HG03175 (cell line): ENCODE data around the gene SAFB2.

Experiments
- ATAC-seq: cut with Tn5 transposase; IDR thresholded peaks from one replicate; pipeline ENCODE4 v1.9.1; 2021; ENCODE audit warnings: mild to moderate bottlenecking, moderate library complexity; ENCODE audit not compliant: unreplicated experiment

The SAFB2 gene

DNA sequence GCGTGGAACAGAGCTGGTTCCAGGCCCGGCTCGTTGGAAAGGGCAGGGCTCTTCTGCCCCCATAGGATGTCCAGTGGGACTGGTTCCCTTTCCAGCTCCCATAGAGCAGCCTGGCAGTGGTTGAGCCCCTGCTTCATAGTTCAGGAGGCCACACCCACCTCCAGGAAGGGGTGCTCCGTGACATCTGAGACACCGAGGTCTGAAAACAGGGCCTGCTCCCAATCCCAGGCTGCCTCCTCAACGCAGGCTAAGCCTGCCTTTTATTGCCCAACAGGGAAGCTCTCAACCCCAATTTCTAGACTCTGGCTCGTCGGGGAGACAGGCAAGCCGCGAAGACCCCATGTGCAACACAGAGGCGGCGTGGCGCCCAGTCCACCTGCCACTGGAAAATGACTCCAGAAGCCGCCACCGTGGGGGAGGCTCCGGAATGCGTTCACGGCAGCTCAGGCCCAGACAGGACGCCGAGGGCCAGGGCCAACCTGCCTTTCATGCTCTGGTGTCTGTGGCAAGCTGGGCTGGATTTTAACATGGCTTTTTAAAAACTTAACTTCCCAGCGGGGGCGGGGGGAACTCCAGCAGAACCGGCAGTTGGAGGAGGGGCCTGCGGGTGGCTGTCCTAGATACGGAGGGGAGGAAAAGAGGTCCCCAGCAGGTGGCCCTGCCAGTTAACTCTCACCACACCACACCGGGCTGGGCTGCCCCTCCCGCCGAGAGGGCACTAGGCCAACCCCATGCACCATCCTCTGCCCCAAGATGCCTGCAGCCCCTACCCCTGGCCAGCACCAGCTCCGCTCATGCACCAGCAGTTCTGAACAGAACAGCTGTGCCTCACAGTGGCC, 36.9 kb downstream of the SAFB2 start:
- no peak for ATAC-seq

DNA sequence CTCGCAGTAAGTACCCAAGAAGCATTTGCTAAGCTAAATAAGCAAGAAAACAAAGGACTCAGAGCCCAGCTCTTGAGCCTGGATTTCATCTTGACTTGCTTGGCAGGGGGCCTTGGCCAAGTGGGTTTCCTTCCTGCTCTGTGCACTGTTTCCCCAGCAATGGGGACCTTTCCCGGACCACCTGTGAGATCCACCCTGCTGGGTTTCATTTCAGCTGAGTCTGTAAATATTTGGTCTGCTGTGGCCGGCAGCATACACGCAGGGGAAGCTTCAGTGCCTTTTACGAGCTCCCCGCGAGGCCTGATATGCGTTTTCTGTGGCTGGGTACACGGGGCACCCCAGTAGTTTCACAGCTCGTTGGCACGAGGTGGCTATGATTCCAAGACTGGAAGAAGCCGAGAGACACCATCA, 42.4 kb downstream of the SAFB2 start:
- ATAC-seq = no peak

DNA sequence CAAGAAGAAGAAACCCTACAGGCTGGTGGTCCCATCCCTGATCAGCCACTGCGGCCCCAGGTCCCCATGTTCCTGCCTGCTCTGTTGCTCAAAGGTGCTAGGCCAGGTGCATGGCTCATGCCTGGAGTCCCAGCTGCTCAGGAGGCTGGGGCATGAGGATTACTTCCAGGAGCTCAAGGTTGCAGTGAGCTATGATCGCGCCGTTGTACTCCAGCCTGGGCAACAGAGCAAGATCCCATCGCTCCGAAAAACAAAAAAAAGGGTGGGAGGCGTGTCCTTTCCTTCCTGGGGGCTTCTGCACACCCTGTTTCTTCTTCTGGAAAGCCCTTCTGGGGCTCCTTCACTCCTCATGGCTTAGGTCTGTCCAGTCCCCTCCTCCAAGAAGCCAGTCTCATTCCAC, 42.9 kb downstream of the SAFB2 start:
- ATAC-seq = no peak

DNA sequence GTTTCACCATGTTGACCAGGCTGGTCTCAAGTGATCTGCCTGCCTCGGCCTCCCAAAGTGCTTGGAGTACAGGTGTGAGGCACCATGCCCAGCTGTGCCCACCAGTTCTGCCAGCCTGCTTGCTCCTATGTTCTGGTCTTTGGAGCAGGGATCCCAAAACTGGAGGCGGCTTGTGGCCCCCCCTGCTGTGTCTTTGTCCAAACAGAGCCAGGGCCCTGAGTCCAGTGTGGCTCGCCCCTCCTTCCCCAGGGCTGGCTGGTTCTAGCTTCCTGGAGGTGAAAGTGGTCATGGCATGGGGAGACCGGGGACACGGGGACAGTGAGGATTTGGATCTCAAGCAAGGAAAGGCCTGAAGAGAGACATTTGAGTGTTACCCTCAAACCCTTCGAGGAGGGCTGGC, 43.3 kb downstream of the SAFB2 start:
- no peak for ATAC-seq

DNA sequence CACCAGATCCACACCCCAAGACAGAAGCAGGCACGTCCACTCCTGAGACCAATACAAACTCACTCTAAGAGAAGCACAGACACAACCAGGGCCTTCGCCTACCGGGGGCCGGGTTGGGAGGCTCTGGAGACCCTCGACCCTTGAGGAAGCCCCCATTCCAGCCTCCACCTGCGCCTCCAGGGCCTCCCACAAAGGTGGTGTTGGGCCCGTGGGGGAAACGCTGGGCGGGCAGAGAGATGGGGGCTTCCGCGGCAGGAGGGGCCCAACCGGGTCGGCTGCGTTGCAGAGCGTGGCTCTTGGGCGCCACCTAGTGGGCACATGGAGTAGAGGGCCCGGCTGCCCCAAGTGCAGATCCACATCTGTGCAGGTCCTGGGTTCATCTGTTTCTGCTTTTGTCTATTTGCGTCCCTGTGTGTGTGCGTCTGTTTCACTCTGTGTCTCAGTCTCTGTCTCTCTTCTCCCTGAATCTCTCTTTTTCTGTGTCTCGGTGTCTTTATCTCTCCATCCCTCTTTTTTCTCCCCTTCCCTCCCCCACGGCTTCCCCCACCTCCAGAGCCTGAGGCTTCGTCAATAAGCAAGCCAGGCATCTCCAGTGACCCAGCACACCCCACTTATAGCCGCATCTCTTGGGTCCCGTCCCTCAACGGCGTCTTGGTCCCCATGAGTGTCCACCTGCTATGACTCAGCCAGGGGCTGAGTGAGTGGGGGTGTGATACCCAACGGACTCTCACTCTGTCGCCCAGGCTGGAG, 44.3 kb downstream of the SAFB2 start:
- no peak for ATAC-seq

DNA sequence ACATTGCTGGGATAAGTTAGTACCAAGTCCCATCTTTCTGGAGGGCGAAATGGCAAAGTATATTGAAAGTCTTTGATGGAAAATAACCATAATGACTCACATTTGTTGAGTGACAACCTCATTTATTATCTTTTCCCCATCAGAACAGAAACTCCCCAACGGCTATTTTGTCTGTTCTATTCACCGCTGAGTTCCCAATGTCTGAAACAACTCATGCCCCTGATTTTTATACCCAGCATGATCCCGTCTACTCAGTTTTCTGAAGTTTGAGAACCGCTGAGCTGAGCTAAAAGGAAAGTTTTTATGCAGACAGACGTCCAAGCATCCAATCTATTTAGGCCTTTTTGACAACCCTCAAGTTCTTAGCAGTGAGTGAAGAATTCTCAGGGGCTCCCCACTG, 47.0 kb downstream of the SAFB2 start:
- ATAC-seq = no peak

DNA sequence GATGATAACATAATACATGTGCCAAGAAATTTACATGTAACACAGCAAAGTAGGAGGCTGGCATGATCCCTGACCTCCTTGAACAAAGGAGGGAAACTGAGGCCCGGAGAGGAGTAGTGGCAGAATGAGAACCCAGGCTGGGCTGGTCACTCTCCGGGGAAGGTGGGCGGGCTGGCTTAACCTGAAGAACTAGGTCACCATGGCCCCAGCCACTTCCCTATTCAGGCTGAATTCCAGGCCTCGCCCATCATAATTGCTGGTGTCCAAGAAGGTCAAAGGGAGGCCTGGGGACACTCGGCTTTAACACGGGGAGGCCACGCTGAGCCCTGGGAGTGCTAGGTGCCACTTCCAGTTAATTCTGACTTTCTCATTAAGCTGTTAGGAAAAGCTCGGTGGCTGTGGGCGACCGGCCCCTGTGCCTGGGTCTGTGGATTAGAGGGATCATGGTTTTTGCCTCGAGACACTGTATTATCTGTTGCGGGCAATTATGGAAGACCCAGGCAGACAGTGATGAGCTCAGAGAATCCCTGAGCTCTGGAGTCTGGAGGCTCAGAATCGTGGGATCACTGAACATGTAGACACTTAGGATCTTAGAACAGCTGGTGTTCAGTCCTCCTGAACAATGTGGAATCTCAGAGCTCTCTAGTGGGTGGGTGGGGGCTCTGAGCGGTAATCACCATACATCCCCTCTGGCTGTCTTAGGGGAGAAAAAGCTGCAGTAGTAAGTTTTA, 49.9 kb downstream of the SAFB2 start:
- no peak for ATAC-seq

DNA sequence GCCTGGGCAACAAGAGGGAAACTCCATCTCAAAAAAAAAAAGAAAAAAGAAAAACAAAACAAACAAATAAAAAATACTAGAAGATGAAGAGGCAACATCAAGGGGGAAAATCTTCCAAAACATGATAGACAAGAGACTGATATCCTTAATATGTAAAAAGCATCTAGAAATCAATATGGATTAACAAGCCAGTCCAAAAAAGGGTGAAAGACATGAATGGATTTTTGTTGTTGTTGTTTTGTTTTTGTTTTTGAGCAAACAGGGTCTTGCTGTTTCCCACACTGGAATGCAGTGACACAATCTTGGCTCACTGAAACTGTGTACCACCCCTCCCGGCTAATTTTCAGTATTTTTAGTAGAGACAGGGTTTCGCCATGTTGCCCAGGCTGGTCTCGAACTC, 50.8 kb downstream of the SAFB2 start:
- ATAC-seq = no peak

DNA sequence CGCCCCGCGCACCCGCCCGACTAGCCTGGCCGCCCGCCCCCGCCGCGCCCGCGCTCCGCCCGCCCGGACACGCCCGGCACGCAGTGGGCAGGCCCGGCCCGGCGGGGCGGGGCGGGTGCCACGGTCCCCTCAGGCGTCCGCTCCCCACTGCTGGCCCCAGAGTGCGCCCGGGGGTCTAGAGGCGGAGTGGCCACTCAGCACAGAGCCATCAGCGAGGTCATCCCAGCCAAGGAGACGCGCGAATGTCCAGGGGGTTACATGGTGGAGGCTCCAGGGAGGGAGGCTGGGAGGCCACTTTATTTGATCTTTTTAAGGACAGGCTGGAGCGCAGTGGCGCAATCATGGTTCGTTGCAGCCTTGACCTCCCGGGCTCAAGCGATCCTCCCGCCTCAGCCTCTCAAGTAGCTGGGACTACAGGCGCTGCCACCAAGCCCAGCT, 54.6 kb downstream of the SAFB2 start:
- no peak for ATAC-seq

DNA sequence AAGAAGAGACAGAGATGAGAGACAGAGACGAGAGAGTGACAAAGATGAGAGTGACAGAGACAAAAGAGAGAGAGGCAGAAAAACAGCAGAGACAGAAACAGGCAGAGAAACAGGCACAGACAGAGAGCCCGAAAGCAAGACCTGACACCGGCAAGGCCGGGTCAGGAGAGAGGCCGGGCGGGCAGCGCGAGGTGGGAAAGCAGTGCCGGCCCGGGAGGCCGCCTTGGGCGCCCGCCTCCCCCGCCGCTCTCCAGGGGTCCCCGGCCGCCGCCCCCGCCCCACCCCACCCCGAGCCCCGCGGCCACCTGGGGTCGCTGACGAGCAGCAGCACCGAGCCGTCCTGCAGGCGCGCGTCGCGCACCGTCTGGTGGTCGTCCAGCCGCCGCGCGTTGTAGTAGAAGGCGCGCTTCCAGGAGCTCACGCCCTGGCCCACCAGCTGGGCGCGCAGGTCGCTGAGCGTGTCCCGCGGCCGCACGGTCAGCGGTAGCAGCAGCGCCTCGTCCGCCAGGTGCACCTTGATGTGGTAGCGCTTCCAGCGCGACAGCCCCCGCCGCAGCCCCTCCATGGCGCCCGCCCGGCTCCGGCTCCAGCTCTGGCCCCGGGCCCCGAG, 55.1 kb downstream of the SAFB2 start, which contains the start of gene TINCR:
Gene TINCR, minus strand, starts transcription at position 594 of the 610 bp plus-strand sequence.
- no peak for ATAC-seq

DNA sequence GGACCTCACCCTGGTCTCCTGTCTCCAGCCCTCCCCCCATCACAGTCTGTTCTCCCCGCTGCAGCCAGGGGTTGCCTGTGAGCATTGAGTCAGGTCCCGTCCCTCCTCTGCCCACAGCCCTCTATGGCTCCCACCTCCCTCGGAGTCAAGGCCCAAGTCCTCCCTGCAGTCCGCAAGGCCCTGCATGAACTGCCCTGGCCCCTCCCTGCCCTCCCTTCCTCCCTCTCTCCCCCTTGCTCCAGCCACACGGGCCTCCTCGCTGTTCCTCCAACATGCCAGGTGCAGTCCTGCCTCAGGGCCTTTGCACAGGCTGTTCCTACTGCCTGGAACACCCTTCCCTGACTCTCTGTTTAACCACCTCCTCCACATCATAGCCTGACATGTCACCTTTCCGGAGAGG, 57.6 kb downstream of the SAFB2 start:
- no peak for ATAC-seq

DNA sequence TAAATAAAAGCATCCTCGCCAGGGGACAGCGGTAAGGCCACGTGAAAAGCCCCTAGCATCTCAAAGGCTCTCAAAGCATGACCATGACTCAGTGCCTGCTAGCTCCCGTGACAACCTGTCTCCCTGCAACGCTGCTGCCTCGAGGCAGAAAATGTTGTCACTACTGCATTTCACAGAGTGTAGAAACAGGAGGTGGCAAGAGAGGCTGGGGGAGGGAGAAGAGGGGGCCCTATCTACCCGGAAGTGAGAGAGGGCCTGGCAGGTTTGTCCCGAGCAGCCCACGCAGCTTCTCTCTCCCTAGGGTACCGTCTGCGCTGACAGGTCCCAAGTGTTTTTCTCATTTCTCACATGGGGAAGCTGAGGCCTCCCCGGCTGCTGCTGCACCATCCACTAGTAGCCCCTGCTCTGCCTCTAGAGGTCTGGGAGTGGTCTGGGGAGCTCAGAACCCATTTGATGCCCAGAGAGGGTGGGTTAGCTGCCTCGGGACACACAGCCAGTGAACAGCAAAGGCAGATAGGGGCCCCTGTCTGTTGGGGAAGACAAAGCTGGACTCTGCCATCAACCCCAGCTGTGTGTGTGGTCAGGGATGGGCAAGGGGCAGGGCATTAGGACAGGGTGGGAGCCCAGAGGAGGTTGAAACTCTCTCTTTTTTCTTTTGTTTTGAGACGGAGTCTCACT, 58.5 kb downstream of the SAFB2 start:
- no peak for ATAC-seq

DNA sequence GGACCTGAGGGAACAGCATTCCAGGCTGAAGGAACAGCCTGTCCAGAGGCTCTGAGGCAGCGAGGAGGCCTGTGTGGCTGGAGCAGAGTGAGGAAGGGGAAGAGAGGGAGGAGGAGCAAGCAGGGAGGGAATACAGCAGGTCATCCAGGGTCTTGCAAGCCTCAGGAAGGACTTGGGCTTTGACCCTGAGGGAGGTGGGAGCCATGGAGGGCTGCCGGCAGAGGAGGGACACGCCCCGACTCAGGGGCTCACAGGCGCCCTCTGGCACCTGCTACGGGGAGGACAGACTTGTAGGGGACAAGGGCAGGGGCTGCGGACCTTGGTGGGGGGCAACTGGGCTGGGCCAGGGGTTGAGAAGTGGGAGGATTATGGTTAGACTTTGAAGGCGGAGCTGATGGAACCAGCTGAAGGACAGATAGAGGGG, 59.6 kb downstream of the SAFB2 start:
- ATAC-seq = no peak

DNA sequence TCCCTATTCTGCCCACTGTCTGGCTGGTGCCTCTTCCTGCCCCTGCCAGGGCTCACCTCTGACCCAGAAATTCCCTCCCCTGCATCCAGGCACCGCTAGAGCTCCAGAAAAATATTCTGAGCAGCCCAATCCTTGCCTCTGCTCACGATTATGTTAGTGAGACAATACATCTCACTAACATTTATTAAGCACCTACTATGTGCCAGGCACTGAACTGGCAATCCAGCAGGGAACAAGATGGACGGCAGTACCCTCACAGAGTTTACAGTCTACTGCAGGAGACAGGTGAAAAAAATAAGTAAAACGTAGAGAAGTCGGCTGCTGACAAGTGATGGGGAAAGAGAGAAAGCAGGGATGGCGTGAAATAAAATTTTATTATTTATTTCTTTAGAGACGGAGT, 60.3 kb downstream of the SAFB2 start:
- ATAC-seq = no peak

DNA sequence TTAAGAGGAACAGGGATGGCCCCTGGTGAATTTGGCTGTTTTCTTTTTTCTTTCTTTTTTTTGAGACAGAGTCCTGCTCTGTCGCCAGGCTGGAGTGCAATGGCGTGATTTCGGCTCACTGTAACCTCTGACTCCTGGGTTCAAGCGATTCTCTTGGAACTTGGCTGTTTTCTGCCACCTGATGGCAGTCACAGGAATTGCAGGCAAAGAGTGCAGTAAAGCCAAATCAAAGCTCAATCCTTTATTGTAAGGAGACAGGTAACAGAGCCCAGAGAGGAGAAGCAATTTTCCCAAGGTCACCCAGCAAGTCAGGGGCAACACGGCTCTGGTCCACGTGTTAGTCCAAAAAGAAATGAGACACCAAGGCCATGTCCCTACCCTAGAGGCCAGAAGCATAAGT, 61.0 kb downstream of the SAFB2 start:
- no peak for ATAC-seq

DNA sequence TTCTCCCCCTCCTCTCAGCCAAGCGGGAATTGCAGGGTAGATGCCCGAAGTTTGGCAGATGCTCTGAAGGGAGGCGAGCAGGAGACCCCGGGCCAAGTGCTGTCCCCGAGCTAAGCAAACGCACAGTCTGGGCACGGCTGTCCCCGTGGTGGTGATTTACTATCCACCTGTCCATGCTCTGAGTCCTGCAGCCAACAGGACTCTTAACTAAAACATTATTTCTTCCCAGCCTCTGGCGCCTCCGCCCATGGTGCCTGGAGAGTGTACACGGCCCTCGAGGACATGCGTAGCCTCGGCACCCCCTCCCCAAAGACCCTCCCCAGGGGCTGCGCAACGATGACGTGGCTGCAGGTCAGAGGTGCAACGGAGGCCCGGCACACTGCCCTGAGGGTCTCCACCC, 62.4 kb downstream of the SAFB2 start:
- ATAC-seq = no peak

DNA sequence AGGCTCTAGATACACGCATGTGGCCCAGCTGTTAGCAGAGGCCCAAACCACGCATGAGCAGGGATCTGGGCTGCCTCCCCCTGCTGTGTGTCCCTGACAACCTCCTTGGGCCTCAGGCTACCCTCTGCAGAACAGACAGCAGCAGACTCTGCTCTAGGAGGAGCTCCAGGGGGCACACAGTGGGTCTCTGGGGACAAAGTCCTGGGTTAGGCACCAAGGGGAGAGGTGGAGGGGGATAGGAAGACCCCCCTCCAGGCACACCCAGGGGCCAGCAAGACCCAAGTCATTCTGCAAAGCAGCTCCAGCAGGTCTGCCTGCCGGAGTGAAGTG, 62.8 kb downstream of the SAFB2 start:
- ATAC-seq = no peak

DNA sequence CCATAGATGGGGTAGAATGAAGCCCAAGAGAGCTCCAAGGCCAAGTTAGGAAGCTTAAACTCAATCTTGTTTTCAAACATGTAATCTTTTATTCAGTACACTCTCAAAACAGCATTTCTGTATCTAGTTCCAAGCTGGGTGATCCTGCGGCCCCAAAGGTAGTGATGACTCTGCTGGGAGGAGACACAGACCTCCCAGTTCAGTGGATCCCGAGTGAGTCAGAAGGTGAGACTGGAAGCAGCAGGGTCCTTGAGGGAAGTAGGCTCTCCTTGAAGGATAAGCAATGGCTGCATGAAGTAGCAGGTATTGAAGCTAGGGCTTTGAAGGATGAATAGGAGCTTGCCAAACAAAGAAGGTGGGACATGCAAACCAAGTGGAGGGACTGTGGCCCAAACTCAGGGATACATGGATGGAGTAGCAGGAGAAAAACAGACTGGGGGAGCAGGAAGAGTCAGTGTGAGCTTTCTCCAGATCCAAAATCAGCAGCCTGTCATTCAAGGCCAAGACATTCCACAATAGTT, 64.4 kb downstream of the SAFB2 start:
- no peak for ATAC-seq

DNA sequence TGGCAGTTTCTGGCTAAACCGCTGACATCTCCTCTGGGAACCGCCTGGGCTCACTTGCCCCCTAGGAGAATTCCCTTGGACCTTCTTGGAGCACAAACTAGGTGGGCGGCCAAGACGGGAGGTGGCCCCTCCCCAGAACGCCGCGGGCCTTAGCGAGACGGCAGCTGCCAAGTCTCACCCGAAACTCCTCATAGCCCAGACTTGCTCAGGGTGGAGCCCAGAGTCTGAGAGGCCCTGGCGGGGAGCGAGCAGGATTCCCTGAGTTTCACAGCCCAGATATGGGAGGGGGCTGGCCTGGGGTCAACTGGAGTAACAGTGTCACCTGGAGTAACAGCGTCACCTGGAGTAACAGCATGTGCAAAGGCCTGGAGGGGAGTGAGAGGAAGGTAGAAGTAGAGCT, 64.9 kb downstream of the SAFB2 start:
- no peak for ATAC-seq

DNA sequence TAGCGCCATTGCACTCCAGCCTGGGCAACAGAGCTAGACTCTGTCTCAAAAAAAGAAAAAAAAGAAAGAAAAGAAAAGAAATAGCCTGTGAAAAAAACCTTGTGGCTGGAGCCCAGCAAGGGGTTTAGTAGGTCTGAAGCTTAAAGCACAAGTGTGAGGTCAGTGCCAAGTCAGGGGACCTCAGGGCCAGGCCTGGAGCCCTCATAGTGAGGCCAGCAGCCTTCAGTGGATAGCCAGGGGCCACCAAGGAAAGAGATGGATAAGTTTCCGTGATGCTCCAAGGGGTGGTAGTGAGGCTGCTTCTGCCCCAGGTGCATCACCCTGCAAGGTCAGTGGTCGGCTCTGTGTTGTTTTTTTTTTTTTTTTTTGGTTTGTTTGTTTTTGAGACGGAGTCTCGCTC, 67.7 kb downstream of the SAFB2 start:
- no peak for ATAC-seq
